Measurements from ENCODE around the gene PRDX3.

DNA sequence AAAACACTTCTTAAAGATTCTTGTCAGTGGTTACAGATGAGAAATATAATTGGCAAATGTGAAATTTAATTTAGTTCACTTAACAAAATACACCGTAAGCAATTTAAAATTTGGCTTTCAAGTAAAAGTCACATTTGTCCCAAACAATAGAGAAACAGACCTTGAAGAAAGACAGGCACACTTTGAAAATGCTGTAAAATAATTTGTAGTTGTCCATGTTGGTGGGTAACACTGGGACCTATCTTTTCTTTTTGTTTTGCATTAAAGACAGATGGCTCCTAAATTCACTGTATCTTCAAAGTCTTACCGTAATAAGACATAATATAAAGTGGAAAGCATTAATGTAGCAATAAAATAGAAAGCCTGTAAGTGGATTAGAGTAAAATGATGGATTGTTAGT, 32.0 kb upstream of the PRDX3 start:
- TF ChIP-seq POLR2A (IDR thresholded peaks at IDR 0.05) (no peak), EP300 (IDR thresholded peaks at IDR 0.05) (no peak), POLR2AphosphoS5 (IDR thresholded peaks at IDR 0.05) (no peak)
- TF ChIP-seq, protein P1, sequence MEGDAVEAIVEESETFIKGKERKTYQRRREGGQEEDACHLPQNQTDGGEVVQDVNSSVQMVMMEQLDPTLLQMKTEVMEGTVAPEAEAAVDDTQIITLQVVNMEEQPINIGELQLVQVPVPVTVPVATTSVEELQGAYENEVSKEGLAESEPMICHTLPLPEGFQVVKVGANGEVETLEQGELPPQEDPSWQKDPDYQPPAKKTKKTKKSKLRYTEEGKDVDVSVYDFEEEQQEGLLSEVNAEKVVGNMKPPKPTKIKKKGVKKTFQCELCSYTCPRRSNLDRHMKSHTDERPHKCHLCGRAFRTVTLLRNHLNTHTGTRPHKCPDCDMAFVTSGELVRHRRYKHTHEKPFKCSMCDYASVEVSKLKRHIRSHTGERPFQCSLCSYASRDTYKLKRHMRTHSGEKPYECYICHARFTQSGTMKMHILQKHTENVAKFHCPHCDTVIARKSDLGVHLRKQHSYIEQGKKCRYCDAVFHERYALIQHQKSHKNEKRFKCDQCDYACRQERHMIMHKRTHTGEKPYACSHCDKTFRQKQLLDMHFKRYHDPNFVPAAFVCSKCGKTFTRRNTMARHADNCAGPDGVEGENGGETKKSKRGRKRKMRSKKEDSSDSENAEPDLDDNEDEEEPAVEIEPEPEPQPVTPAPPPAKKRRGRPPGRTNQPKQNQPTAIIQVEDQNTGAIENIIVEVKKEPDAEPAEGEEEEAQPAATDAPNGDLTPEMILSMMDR (IDR thresholded peaks at IDR 0.05), result no peak
